AG08395 (cell line): ENCODE results near the gene KISS1.

Source experiments
- DNase-seq: peaks from one replicate; pipeline ENCODE4 v3.0.0; 2012; ENCODE audit warnings: mixed read lengths, low spot score

KISS1 gene

GRCh38 chr1:204191456-204191855 lies 4.8 kb downstream of the KISS1 start:
- DNase-seq = no peak

DNA sequence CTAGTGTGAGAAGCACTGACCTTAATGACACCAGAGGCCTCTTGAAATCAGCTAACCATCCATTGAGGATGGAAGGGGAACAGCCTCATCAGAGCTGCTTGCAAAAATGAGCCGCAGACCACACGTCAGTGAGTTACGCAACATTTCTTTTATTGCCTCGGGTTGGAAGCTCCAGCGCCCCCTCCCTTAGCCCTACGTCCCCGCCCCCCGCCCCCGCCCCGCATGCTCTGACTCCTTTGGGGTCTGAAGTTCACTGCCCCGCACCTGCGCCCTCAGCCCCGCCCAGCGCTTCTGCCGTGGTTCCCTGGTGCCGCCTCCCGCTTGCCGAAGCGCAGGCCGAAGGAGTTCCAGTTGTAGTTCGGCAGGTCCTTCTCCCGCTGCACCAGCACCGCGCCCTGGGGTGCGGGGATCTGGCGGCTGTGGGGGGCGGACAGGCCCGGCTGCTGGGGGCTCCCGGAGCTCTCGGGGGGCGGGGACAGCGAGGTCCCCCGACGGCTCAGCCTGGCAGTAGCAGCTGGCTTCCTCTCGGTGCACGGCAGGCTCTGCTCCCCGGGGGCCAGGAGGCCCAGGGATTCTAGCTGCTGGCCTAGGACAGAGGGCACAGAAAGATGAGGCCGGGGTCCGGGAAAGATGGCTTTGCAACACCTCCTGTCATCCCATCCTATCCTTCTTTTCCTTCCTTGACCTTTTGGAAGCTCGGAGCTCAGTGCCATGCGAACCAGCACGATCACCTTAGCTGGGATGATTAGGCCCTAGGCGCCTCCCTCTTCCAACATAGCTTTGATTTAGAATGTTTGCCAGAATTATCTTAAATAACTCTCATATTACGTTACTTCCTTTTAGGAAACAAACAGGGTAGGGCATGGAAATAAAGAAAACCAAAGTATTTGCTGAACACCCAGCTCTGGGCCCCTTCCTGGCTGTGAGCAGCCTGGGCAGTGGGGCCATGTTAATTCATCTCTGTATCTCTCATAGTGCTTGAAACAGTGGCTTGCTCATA lies 5.8 kb downstream of the KISS1 start:
- DNase-seq = peak; percentile 52

- DNase-seq = no peak
Measured at GRCh38 chr1:204188959-204189639, 7.2 kb downstream of the KISS1 start.

DNA sequence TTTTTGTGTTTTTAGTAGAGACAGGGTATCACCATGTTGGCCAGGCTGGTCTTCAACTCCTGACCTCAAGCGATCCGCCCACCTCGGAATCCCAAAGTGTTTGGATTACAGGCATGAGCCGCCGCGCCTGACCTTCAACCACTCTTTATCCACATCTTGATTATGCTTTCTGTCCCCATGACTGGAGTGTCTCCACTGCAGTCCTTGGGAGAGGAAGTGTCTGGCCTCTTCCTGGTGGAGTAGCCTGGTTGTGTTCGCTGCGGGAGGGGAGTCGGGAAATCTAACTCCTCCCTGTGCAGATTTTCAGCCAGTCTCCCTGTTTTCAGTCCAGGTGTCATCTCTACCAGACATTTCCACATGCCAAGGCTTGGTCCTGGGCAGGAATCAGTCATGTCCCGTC lies 9.7 kb downstream of the KISS1 start:
- DNase-seq = no peak

DNA sequence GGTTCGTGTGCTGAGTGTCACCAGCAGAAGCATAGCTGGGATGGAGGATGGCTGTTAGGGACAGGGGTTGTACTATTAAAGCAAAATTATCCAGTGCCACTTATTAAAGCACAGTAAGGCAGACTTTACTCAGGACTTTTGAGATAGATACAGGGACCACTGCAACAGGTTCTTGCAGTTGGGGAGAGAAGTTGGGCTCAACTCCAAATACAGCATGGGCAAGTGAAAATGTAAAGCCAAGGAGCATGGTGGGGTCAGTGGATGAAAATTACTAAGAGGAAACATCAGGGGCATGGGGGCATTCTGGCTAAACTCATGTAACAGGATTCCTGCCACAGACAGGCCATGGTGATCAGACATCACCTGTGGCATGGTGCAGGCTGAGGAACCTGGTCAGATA lies 15.2 kb downstream of the KISS1 start:
- no peak for DNase-seq

DNA sequence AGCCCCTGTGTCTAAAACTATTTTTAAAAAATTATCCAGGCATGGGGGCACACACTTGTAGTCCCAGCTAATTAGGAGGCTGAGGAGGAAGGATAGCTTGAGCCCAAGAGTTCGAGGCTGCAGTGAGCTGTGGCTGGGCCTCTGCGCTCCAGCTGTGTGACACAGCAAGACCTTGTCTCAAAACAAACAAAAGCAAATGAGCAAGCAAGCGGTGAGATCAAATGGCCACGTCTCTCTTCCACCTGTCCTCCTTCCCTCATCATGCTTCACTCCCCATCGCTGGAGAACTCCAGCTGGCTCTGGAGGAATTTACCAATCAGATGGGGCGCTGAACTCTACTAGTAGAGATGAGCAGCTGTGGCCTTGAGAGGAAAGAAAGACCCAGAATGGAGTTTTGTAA lies 16.2 kb downstream of the KISS1 start:
- no peak for DNase-seq

DNA sequence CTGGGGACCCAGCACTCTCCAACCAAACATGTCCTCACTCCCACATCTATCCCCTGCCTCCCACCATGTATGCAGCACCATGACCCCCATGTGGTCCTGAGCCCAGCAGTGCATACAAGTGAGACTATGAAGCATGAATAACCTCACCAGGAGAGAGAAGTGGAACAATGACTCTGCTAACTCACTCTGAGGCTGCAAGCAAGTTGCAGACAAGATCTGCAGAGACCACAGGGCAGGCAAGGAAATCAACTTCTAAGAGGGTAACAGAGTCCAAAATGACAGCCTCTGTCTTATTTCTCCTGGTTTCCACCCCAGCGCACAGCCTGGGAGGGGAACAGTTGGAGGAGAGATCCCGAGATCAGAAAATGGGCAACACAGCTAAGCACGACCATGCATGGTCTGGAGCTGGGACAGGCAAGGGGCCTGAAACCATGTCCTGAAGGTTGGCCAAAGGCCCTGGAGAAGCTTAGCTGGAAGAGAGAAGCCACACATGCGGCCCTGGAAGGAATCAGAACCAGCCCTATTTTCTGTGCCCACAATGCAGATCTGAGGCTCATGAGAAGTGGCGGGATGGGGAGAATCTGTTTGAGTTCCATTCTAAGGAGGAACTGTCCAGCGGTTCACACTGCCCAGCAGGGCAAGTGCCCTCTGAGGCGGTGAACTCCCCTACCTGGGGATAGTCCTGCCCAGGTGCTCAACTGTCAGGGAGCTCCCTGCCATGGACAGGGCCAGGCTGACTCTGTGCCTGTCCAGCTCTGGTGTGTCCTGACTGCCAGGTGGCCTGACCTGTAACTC lies 17.6 kb downstream of the KISS1 start:
- DNase-seq = no peak

DNA sequence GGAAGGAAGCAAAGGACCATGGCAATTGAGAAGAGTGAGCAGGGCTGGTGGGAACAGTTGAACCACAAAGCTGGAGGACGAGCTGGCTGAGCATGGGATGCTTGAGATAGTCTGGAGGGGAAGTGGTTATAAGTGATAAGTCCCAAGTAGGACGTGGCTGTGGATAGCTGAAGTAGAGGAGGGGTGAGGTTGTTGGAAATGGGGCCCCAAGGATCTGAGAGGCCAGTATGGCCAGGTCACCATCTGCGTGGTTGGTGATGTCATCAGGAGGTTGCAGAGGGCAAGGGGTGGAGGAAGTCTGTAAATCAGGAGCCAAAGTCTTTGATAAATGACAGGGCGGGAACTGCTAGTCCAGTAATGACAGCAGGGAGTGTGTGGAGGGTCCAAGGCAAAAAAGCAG lies 19.2 kb downstream of the KISS1 start:
- no peak for DNase-seq

DNA sequence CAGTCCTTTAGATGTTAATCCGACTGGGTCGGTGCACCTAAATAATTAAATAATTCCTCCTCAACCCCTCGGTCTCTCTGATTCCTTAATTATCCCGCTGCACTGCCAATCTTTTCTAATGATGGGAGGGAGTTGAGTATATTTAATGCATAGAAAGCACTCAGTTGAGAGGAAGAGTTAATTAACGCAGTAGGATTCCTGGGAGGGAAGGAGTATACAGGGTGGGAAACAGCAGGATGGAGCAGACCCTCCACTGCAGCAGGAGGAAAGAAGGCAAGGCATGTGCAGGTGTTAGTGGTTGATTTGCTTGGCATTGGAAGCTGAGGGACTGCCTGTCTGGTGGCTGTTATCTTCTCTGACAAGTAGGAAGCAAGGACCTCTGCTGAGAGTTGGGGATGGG lies 20.2 kb downstream of the KISS1 start:
- no peak for DNase-seq

DNA sequence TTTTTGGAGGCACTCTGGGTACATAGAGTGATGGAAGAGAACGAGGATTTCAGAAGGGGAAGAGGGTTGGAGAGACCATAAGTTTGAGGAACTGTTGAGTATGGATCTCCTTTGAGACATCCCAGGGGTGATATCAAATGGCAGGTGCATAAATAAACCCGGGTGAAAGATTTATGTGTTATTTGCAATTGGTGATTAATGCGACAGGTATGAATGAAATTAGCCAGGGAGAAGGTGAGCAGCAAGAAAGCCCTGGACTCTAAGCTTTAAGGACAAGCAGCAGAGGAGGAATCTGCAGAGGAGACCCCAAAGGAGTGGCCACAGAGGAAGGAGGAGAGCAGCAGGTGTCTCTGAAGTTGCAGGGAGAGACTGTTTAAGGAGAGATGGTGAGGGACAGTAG lies 21.3 kb downstream of the KISS1 start:
- no peak for DNase-seq

DNA sequence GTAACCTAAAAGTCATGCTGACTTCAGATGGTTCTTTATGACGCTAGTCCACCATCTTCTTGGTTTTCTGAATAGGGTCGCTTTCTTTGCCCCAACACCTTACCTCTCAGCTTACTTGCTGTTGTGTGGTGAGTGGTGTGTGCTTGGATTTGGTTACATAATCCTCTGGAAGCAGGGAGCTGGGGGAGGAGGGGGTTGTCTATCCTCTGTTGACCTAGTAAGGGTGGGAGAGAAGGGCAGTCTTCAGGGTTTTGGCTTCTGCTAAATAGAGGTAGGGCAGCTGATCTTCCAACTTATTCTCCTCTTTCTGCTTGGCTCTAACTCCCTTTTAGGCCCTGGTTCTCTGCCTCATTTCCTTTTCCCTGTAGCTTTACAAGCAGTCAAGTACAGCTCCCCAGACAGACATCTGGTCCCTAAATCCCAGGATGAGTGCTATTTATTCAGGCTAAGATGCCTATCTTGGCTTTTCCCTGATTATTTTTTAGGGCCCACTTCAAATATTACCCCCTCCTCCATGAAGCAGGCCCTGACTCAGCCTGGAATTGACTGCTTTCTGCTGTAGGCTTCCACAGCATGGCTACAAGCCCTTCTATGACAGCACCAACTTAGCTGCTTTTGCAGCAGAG lies 23.8 kb downstream of the KISS1 start:
- no peak for DNase-seq

DNA sequence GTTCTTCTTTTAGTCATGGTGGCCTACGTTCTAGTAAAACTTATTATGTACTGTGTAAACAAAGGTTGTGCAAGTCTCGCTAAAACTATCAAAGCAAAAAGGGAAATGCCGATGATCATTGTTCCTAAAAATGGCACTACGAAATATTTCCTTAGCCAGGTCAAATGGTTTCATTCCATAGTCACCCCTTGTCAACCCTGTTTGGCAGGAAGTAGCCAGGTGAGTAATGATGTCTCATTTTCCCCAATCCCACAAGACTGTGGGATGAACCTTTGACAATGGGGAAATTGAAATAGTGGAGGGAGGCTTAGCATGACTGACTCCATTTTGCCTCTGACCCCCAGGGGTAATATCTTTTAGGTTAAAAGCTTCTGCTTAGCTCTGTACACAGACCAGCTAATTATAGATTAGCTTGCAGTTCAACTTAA lies 24.5 kb downstream of the KISS1 start:
- DNase-seq = peak; percentile 33

DNA sequence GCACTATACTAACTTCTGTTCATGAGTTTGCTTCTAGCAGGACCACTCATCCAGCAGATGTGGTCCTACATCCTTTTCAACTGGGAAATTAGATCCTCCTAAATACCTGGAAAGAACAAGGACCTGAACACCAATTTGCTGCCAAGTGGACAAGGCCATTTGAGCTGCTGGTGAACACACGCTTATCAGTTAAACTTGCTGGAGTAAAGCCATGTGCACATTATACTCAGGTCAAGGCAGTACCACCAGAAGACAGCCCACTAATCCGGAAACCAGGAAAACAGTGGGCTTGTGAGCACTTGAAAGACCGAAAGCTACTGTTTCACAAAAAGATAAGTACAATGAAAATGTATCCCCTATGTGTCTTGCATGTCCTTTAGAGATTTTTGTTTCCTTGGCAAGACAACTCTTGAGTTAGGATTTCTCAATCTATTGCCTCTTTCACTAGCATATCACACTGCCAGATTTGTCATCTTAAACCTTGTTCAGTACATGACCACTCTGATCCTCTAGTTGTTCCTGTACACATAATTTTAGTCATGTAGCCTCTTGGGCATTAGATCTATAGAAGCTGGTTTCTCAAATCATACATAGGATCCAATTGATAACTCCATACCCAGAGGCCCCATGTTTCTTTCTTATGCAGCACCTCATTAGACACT lies 25.7 kb downstream of the KISS1 start:
- no peak for DNase-seq

DNA sequence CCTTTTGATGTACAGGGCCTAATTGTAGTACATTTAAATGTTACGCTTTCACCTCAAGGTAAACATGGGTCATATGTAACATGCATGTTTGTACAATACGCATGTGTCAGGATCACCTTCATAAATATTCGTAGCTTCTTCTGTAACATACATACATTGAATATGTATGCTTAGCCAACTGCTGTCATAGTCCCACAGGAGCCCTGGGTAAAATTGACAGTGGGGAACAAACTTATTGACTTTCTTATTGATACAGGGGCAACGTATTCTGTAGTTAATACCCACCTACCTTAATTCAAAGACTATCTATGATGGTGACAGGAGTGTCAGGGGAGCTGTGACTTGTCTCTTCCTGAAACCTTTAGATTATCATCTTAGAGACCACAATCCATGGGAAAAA lies 26.4 kb downstream of the KISS1 start:
- DNase-seq = no peak

- no peak for DNase-seq
Measured at GRCh38 chr1:204167730-204168129, 28.6 kb downstream of the KISS1 start.

DNA sequence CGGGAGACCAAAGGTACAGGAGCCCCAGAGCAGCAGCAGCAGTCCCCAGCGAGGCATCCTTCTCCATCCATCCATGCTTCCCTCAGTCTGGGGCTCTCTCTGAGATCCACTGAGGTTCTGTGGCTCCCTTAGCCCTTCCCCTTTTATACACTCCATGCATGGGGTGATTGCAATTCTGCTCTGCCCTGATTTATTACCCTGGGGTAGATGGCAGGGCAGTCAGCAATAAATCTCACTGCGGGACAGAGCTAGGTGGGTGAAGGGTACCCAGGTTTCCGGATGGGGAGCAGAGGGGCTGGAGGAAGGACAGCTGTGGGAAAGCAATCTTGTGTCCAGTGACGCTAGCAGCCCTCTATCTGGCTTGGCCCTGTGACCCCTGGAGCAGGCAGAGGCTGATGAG lies 30.1 kb downstream of the KISS1 start, which contains the start of gene REN:
Gene REN, minus strand, starts transcription at position 119 of the 400 bp plus-strand sequence. Its CDS starts 44 bp downstream, at position 75.
- DNase-seq = no peak

DNA sequence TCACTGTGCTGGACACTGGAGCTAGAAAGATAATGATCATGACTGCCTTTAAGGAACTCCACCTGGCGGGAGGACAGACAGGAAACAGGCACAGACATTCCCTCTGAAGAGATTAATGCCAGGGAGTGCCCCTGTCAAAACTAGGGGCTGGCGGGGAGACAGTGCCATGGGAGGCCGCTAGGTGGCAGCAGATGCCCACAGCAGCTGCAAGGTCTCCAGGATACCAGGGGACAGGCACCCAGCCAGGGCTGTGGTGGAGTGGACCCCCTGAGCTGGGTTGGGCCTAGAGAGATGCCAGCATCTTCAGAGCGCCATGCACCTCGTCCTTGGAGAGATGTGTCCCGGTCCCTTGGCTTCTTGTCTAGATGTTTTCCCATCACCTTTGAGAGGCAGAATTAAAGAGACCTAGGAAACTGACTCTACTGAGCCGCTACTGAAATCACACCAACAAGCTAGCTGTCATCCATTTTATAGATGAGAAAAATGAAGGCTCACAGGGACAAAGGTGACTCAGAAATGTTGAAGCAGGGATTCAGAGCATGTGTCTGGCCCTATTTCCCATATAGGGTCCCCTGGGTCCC lies 33.7 kb downstream of the KISS1 start:
- DNase-seq = peak; percentile 87

DNA sequence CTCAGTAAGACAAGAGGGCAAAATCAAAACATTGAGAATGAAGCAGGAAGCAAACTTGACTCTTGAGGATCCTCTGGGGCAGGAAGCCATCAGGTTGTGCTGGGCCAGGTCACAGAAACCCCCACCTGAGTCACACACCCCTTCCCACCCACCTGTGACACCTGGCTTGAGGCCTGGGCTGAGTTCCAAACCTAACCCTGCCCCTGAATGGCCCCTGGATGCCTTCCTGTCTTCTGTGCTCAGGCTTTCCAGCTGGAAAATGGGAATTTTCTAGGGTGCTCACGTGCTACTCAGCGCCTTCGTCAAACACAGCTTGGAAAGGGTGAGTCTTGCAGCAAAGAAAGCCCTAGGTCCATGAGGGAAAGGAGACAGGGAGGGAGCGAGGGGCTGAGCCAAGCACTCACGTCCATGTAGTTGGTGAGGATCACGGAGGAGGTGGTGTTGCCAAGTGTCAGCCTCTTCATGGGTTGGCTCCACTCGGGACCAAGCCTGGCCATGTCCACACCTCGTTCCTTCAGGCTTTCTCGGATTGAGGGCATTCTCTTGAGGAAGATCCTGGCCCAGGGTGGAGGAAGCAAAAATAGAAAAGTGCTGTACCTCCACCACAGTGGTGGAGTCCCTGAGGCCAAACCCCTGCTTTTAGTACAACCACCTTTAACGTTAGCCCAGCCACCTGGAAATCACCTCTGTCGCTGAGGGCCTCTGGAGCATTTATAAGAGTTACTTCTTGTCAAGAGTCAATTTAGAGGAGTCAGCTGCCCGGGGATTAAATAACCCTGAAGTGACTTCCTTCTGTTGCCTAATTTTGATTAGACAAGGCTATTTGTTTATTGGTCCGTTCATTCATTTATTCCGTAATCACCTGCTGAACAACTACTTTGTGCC lies 34.4 kb downstream of the KISS1 start:
- DNase-seq = no peak

GRCh38 chr1:204157962-204158361 lies 38.3 kb downstream of the KISS1 start:
- DNase-seq = no peak

- DNase-seq = no peak
Measured at GRCh38 chr1:204155881-204156280, 40.4 kb downstream of the KISS1 start.
